Activated effector memory CD4-positive, alpha-beta T cell treated with anti-CD3 and anti-CD28 coated beads, Interleukin-2, amount 50 U/mL, for 16 hours (primary cell): ENCODE results near the gene OR3A3.
"Not testable (repeated sequence)": the region's sequence is repeated elsewhere in the genome, so short reads cannot be mapped to it uniquely, and the experiment has no call there.

Experiments
- DNase-seq: peaks from one replicate; pipeline ENCODE4 v3.0.0-alpha.2; 2020

The OR3A3 gene

DNA sequence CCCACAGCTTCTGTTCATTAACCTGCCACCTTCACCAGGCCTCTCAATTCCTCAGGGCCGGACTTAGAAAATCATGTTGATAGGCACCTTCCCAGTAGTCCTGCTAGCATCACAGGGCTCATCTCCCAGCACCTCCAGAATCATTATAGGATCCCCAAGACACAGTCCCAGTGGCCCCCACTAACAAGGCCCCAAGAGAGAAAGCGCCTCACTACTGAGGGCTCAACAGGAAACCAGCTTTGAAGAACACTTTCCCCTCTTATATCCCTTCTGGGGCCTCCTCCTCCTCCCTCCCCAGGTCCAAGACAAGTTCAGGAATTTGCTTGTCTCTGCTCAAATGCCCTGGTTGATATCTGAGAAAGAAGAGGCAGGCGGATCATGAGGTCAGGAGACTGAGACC is at the start of gene OR3A3:
OR3A3 (plus strand) TSS at position 301 of the 400 bp plus-strand sequence.
- DNase-seq = no peak

DNA sequence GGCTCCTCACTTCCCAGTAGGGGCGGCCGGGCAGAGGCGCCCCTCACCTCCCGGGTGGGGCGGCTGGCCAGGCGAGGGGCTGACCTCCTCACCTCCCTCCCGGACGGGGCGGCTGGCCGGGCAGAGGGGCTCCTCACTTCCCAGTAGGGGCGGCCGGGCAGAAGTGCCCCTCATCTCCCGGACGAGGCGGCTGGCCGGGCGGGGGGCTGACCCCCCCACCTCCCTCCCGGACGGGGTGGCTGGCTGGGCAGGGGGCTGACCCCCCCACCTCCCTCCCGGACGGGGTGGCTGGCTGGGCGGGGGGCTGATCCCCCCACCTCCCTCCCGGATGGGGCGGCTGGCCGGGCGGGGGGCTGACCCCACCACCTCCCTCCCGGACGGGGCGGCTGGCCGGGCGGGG is 40.0 kb upstream of the OR3A3 start:
- not testable (repeated sequence) for DNase-seq

DNA sequence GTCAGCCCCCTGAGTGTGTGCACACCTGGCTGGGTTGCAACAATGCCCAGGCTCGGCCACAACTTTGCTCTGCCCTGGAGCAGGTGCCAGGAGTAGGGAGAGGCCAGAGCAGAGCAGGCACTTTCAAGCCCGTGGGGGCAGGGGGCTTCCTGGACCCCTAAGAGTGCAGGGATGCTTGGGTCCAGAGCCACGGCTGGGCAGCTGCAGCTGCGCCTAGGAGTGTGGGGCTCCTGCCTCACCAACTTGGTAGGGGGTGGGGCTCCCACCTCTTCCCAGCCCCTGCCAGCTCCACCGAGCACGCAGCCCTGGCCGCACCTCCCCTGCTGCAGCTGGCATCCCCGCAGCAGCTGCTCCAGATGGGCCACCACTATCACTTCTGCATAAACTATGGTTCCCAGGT is 32.8 kb upstream of the OR3A3 start:
- DNase-seq = no peak

DNA sequence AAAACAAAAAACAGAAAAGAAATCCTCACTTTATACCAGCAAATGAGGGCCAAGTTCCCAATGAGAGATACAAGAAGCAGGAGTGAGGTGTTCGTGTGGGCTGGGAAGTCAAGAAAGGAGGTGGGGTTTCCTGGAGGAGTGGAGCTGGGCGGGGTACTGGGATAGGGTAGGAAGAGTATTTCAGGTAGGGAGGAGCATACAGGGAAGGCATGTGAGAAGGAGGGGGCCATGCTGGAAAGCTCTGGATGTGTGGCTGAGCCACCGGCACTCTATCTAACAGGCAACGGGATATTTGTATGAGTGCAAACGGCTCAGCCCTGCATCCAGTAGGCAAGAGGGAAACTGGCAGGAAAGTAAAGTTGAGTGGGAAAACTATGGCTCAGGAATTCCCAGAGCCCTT is 29.2 kb upstream of the OR3A3 start:
- no peak for DNase-seq

DNA sequence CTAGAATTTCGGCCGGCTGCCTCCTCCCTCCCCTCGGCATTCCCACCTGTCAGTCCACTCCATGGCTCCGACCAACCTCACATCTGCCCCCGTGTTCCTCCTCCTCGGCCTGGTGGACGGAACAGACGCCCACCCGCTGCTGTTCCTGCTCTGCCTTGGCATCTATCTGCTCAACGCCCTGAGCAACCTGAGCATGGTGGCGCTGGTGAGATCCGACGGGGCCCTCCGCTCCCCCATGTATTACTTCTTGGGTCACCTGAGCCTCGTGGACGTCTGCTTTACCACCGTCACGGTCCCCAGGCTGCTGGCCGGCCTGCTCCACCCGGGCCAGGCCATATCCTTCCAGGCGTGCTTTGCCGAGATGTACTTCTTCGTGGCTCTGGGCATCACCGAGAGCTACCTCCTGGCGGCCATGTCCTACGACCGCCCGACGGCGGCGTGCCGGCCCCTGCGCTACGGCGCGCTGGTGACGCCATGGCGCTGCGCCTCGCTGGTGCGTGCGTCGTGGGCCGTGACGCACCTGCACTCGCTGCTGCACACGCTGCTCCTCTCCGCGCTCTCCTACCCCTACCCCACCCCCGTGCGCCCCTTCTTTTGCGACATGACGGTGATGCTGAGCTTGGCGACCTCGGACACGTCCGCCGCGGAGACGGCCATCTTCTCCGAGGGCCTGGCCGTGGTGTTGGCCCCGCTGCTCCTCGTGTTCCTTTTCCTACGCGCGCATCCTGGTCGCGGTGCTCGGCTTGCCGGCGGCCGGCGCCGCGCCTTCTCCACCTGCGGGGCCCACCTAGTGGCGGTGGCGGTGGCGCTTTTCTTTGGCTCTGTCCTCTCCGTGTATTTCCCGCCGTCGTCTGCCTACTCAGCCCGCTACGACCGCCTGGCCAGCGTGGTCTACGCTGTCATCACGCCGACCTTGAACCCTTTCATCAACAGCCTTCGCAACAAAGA is 25.0 kb upstream of the OR3A3 start, which contains the start of gene OR3A2:
OR3A2 (minus strand) TSS at position 440 of the 948 bp plus-strand sequence.
- peak; percentile 70 for DNase-seq

DNA sequence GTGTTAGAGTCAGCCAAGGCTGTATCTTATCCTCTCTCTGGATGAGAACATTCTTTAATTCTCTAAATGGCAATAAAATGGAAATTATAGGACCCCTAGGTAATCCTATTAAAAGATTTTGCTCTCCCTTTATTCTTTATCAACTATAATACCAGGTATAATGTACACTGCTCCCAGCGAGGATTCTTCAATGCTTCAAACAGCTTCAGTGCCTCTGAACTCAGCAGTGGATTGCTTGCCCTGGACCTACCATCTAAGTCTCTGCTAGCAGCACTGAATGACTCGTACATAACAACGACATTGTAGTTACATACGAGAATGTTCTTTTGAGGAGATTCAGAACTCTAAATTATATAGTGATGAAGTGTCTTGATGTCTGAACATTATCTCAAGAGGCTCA is 21.4 kb upstream of the OR3A3 start:
- no peak for DNase-seq

DNA sequence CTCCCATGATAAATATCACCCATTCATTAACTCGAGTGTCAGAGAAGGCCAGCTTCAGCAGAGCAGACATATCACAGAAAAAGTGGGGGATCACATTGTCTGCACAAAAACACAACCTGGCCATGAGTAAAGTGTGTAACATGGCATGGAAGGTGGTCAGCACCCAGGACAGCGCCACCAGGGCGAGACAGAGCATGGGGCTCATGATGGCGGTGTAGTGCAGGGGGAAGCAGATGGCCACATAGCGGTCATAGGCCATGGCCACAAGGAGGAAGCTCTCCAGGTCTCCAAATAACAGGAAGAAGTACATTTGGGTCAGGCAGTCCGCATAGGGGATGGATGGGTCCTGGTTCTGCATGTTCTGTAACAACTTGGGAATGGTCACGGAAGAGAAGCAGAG is 13.4 kb upstream of the OR3A3 start:
- DNase-seq = not testable (repeated sequence)

DNA sequence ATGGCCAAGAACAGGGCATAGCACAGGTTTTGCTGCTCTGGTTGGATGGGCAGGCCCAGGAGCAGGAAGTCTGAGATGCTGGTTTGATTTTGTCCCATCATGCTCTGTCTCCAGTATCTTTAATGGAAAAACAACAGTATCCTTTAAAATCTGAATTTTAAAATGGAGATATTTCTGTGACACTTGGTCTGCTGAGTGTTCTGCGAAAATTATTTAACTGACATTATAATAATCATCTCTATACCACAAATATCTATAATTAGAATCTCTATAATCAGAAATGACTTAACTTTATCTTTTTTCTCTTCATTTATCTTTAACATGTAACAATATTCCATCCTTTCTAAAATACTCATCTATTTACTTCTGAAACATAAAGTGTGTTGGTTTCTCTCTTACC is 12.9 kb upstream of the OR3A3 start, which contains the start of gene OR1E1:
OR1E1 (minus strand) TSS at position 101 of the 400 bp plus-strand sequence; CDS start at position 101, 0 bp downstream.
- no peak for DNase-seq

DNA sequence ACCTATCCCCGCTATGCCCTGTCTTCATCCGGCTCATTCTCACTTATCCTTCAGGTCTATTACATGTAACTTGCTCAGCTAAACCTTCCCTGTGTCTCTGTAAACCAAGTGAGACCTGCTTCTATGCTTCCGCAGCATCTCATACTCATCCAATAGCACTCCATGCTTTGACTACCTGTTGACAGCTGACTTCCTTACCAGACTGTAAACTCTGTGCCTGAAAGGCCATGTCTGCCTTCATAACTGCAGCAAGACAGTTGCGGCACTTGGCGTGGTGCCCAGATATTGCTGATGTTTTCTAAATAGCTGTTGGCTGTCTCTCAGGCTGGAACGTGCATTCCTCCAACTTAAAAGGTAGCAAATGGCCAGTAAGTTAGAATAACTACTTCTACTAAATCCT is 11.1 kb upstream of the OR3A3 start:
- DNase-seq = no peak

DNA sequence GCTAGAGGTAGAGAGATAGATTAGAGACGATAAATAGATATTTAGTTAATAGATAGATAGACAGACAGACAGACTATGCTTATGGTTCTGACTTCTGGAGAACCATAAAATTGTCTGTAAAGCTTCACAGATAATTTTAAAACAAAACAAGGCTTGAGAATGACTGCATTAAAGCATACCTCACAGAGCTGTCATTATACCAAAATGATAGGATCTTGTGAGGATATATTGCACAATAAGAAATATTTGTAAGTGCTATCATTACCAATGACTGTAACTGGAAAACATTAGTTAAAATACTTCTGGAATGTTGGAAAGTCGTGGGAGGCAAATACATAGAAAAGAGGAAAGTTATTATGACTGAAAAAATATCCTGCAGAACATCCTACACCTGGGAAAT is 9.4 kb upstream of the OR3A3 start:
- DNase-seq = no peak

DNA sequence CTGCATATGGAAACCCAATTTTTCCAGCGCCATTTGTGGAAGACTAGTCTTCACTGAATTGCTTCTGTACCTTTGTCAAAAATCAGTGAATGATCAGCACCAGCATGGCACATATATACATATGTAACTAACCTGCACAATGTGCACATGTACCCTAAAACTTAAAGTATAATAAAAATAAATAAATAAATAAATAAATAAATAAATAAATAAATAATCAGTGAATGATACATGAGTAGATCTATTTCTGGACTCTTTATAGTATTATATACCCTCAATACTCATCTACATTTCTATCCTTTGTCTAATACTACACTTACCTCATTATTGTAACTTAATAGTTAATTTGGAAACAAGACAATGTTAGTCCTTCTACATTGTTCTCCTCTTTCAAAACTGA is 7.3 kb upstream of the OR3A3 start:
- not testable (repeated sequence) for DNase-seq

DNA sequence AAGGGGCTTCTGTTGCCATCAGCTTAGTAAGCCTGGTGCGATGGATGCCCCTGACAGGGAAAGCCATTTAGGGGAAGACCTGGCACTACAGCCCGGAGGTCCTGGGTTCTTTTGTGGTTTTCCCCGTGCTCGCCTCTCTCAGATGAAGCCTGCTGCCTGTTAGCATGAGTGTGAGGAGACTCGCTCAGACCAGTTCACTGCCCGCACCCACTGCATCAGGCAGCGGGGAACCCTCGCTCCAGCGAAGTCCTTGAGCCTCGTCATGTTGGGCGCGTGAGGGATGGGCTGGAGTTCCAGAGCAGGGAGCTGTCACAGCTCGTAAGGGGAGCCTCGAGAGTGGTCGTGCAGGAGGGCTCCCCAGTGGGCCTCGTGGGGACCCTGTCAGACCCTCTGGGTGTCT is 1.0 kb downstream of the OR3A3 start:
- not testable (repeated sequence) for DNase-seq

DNA sequence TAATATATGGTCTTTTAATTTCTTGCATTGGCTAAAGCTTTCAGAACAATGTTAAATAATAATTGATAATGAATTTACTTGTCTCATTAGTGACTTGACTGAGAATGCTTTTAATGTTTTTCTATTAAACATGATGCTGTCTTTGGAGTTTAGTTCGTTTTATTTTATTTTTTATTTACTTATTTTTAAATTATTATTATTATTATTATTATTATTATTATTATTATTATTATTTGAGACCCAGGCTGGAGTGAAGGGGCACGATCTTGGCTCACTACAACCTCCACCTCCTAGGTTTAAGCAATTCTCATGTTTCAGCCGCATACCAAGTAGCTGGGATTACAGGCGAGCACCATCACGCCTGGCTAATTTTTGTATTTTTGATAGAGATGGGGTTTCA is 4.4 kb downstream of the OR3A3 start:
- DNase-seq = no peak

DNA sequence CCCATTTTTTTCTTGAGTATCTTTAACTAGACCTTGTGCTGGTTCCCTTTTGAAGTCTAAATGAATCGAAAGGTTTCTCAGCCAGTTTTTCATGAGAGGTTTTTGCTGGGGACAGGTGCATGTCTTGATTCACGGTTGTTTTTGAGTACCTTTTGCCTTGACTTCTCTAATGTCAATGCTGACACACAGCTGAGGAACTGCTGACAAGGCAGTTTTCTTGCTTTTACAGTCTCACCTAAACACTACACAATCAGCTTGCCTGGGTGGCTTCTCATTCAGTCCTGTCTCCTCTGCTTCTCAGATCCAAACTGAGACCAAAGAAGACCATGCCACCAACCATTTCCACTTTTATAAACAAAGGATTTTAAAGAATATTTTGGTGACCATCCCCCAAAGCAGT is 7.1 kb downstream of the OR3A3 start:
- no peak for DNase-seq

DNA sequence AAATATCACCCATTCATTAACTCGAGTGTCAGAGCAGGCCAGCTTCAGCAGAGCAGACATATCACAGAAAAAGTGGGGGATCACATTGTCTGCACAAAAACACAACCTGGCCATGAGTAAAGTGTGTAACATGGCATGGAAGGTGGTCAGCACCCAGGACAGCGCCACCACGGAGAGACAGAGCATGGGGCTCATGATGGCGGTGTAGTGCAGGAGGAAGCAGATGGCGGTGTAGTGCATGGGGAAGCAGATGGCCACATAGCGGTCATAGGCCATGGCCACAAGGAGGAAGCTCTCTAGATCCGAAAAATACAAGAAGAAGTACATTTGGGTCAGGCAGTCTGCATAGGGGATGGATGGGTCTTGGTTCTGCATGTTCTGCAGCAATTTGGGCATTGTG is 22.0 kb downstream of the OR3A3 start:
- DNase-seq = not testable (repeated sequence)

DNA sequence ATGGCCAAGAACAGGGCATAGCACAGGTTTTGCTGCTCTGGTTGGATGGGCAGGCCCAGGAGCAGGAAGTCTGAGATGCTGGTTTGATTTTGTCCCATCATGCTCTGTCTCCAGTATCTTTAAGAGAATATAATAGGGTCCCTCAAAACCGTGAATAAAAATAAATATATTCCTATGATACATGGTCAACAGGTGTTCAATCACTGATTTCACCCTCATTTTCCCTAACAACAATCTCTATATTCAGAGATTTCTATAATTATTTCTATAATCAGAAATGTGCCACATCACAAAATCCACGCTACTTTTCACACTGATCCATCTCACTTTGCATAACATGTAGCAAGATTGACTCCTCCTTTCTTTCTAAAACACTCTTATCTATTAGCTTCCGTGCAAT is 22.6 kb downstream of the OR3A3 start, which contains the start of gene OR1E2:
OR1E2 (minus strand) TSS at position 101 of the 400 bp plus-strand sequence; CDS start at position 101, 0 bp downstream.
- no peak for DNase-seq

DNA sequence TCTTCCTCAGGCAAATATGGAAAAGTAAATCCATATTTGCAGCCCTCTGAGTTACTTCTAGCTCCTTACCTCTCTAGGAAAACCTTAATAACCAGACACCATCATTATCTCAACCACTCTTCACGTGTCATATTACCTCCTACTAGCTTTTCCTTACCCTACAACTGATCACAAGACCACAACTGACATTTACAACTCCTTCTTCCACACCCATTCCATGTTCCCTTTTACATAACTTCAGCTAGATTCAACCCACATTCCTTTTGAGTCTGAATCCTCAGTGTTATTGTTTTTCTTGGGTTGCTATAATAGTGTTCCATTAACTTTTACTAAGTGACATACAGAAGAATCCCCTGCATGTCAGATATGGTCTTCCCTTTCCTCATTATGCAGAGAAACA is 27.2 kb downstream of the OR3A3 start:
- DNase-seq = no peak

DNA sequence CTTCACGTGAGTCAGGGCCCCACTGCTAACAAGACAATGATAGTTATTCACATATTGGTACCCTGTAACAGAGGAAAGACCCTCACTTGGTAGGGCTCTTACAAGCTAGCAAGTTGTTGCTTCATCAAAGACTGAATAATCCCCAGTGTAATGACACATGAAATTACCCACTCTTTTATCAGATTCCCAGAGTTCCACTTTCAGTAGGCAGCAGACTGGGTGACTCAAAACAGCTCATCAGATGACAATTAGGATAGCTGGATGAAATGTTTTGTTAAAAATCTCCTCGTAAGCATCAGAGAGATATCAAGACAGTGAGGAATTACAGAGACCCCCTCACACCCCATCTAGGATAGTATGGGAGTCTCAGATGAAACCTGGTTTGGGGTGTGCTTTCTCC is 29.3 kb downstream of the OR3A3 start:
- no peak for DNase-seq

DNA sequence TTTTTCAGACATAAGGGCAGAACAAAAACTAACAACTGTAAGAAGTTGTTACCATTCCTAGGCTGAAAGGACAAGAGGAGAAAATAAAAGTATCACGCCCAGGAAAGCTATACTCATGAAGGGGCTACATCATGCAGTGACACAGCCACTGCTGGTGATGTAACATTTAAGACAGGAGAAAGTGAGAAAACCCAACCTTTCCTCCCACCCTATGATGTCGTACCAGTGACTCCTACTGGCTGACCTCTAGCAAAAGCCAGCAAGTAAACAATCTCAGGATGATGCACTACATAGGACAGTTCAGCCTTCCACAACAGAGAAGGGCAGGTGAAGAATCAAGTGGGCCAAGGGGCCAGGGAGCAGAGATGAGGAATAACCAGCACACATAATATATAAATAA is 36.5 kb downstream of the OR3A3 start:
- DNase-seq = no peak

DNA sequence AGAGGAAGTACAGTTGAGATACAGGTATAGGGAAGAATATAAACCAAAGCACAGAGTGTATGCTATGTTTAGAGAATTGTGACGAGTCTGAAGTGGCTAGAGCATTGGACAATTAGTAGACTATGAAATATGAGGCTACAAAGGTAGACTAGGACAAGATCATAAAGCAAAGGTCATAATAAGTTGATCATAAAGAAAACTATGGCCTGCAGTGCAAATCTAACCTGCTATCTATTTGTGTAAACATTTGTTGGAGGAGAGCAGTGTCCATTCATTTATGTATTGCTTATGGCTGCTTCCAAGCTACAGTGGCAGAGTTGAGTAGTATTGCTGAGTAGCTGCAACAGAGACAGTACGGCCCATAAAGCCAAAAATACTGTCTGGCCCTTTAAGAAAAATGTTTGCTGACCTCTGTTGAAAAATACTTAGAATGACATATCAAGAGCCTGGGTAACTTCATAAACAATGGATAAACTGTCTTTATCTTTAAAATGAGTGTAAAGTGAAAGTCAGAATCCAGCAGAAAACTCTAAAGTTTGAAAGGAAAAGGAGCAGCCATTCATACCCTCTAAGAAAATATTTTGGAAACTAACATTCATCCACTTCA is 37.0 kb downstream of the OR3A3 start:
- no peak for DNase-seq

DNA sequence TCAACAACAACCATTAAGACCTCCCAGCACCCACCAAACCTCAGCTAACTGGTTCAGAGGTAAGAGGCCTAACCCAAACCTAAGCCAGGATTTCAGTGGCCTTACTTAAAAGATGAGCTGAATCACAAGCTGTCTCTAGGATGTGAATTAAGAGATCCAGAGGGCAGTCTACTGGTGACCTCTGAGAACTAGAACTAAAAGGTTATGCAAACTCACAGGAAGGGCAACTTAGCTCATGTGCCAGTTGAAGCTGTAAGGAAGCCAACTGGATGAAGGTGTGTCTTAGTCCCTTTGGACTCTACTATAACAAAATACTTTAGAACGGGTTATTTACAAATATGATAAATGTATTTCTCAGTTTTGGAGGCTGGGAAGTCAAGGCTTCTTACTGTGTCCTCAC is 55.2 kb downstream of the OR3A3 start:
- DNase-seq = not testable (repeated sequence)

DNA sequence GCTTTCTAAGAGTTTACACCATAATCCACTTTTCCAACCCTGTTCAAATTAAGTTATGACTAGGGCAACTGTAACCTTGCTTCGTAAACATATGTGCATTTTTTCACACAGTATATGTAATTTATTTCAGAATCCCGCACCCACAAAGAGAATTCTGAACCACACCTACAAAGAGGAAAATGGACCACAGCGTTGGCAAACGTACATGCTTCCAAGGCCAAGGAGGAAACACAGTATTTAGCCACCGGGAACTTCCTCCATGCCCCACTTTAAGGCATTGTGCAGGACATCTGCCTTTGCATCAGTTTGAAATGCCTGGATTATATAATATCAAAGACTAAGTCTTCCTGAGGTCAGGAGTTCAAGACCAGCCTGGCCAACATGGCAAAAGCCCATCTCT is 58.4 kb downstream of the OR3A3 start:
- no peak for DNase-seq

DNA sequence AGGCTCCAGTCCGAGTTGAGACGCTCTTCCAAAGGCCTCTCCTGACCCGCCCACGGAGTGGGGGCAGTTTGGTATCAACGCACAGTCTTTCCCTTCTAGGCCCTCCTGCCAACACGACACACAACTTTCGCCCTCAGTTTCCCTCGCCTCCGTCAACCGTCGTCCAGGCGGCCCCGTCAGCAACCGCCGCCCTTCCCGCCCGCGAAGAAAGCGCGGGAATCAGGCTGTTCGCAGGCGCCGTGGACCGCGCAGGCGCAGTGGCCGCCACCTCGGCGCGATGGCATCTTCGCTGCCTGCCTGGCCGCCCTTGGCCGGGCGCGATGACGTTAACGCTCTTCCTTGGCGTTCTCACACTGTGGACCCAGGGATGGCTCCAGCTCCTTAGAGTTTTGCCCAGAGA is 60.4 kb downstream of the OR3A3 start, which contains the start of gene SPATA22:
SPATA22 (minus strand) TSS at position 221 of the 400 bp plus-strand sequence. CDS start 2,494 bp downstream, outside the sequence.
- DNase-seq = no peak

DNA sequence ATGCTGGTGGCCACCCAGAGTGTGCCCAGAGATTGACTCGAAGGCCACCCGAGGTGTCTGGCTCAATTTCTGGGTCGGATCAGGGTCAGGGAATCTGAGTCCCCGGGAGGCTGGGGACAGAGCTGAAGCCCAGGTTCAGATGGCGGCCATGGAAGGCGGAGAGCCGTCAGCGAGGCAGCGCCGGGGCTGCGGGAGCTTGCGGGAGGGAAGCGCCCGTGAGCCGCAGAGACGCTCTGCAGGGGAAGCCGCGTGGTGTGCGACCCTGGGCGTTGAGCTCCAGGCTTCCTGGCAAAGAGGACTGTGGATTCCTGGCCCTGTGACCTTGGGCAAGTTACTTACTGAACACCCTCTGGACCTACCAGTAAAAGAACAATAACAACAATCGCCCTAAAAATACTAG is 61.0 kb downstream of the OR3A3 start:
- DNase-seq = no peak
